HG03097 (cell line): ENCODE results near the gene METAP1D.

ENCODE experiments used
- ATAC-seq: cut with Tn5 transposase; IDR thresholded peaks from one replicate; pipeline ENCODE4 v1.9.1; 2021; ENCODE audit not compliant: unreplicated experiment, low FRiP score

Gene METAP1D

GRCh38 chr2:172128484-172128883, 128.7 kb downstream of the METAP1D start:
- ATAC-seq, result no peak

- no peak for ATAC-seq
Measured at GRCh38 chr2:172129404-172129803, 129.7 kb downstream of the METAP1D start.
